Activated CD4-positive, alpha-beta memory T cell treated with anti-CD3 and anti-CD28 coated beads, Interleukin-2, amount 10 ng/mL, durations not matched to agents 7 days and 5 days (primary cell): ENCODE results near the gene AREL1. TPM values are rescaled to one million over a fixed set of nuclear protein-coding genes. Genes with fewer than 3 reads are reported as not detected.
"Not testable (repeated sequence)": the region's sequence is repeated elsewhere in the genome, so short reads cannot be mapped to it uniquely, and the experiment has no call there.

Experiments used
- CTCF ChIA-PET: fragments of 350-600 bp; sonication (Branson Sonifier 250); formaldehyde crosslinking; loops from one replicate; lab custom pipeline; 2021; ENCODE audit warnings: antibody characterized with exemption, inconsistent platforms; lab: Charles Lee
- POLR2A ChIA-PET: fragments of 350-600 bp; sonication (Branson Sonifier 250); formaldehyde crosslinking; loops from one replicate; lab custom pipeline; 2021; ENCODE audit warnings: antibody characterized with exemption; lab: Charles Lee
- DNase-seq: peaks from one replicate; pipeline ENCODE4 v3.0.0-alpha.2; 2020
- H3K27ac Mint-ChIP-seq: one replicate; pipeline ENCODE4 v1.8.0; 2021; ENCODE audit warnings: mild to moderate bottlenecking, mixed read lengths
- H3K27me3 Mint-ChIP-seq: one replicate; pipeline ENCODE4 v1.8.0; 2021; ENCODE audit warnings: mixed read lengths
- H3K36me3 Mint-ChIP-seq: one replicate; pipeline ENCODE4 v1.8.0; 2021; ENCODE audit warnings: low read depth, mixed read lengths
- H3K4me1 Mint-ChIP-seq: one replicate; pipeline ENCODE4 v1.8.0; 2021; ENCODE audit warnings: mixed read lengths
- H3K4me3 Mint-ChIP-seq: one replicate; pipeline ENCODE4 v1.8.0; 2021; ENCODE audit warnings: mild to moderate bottlenecking, mixed read lengths
- H3K9me3 Mint-ChIP-seq: one replicate; pipeline ENCODE4 v1.8.0; 2021; ENCODE audit warnings: mixed read lengths
- total RNA-seq, 2 experiments: library from RNA; stranded (reverse); gene quantifications; one replicate each; pipeline ENCODE4 v1.2.3, GENCODE V29; 2021

Gene AREL1
- total RNA-seq: 10 to 100 TPM; 42.4 to 43.1 TPM

DNA sequence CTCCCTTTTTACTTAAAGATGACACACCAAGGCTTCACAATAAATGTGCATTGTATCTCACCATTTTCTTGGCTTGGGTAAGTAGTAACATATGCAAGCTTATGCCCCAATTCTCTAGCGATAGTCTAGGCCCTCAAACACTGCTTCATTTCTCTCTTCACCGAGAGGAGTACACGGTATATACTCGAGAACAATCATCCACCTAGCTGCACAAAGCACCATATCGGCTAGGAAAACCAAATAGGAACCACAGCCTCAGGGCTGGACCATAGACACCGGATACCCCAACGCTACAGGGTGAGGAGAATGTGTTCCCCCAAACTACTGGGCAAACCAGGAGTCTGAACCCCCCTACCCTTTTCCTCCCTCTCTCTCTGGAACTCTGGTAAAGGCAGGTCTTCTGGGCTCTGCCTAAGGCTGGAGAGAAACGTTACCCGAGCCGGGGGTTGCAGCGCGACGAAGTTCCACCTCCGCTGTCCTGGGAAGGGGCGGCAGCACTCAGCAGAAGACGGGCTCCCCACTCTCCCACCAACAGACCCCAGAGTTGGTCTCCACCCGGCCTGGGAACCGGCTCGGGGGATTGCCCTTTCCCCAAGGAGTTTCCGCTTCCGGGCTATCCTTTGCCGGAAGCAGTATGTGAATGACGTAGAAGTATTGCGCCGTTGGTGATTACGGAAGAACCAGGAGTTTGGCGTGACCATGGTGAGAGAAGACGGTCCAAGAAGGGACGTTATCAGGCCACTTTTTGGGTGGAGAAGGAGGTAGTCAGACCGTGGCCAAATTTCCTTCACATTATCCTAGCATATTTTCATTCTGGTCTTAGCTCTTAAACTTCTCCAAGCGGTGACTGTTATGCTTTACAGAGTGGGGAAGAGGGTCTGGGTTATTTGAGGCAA, at the start of gene AREL1, which contains the start of gene FCF1:
Gene AREL1, minus strand, starts transcription at position 582 of the 896 bp plus-strand sequence. CDS start 27,465 bp downstream, outside the sequence.
Gene FCF1, plus strand, starts transcription at position 646 of the 896 bp plus-strand sequence. Its CDS starts 54 bp downstream, at position 700.
- Mint-ChIP-seq H3K4me3 (peak within 1 kb of the TSS; percentile 95), H3K4me1 (peaks cover 47% of the 10 kb centered on the region), H3K27me3 (no peaks in the 10 kb centered on the region), H3K27ac (peak within 1 kb of the TSS; percentile 85), H3K9me3 (no peaks in the 10 kb centered on the region), H3K36me3 (peaks cover 18% of the 10 kb centered on the region)
- CTCF ChIA-PET: interaction anchor here (0.5 to 1.3 kb wide), 4 partner anchors 92 to 581 kb away, joined by 3 to 6 read pairs (median 4); partner anchors contain the start of gene LTBP2
- POLR2A ChIA-PET: interaction anchor here (0.8 to 2.7 kb wide), 6 partner anchors 51 to 170 kb away, joined by 3 to 13 read pairs (median 4); partner anchors contain the start of genes LTBP2 and YLPM1
- peak; percentile 87 for DNase-seq

- CTCF ChIA-PET, H3K4me3 Mint-ChIP-seq, DNase-seq, H3K4me1 Mint-ChIP-seq, H3K27me3 Mint-ChIP-seq, H3K27ac Mint-ChIP-seq, H3K9me3 Mint-ChIP-seq, H3K36me3 Mint-ChIP-seq, POLR2A ChIA-PET: not testable (repeated sequence)
Measured at GRCh38 chr14:74758505-74758904, 45.6 kb upstream of the AREL1 start.

- Mint-ChIP-seq H3K27ac (no peak overlapping the region), H3K9me3 (peaks cover 13% of the 10 kb centered on the region), H3K4me3 (no peak overlapping the region), H3K36me3 (peaks cover 2% of the 10 kb centered on the region), H3K4me1 (no peaks in the 10 kb centered on the region), H3K27me3 (no peaks in the 10 kb centered on the region)
- POLR2A ChIA-PET: no interaction called here
- DNase-seq: no peak
- CTCF ChIA-PET: no interaction called here
Measured at GRCh38 chr14:74756326-74756725, 43.4 kb upstream of the AREL1 start.

- POLR2A ChIA-PET: interaction anchor here (3.8 kb wide), 1 partner anchor 9 kb away, joined by 14 read pairs; the partner anchor contains the start of gene YLPM1
- no peaks in the 10 kb centered on the region for H3K27me3 Mint-ChIP-seq
- no peak overlapping the region for H3K27ac Mint-ChIP-seq
- H3K9me3 Mint-ChIP-seq: peaks cover 13% of the 10 kb centered on the region
- H3K4me1 Mint-ChIP-seq: no peaks in the 10 kb centered on the region
- CTCF ChIA-PET: interaction anchor here (1.5 kb wide), 1 partner anchor 9 kb away, joined by 4 read pairs; the partner anchor contains the start of gene YLPM1
- no peak for DNase-seq
- no peak overlapping the region for H3K4me3 Mint-ChIP-seq
- peaks cover 2% of the 10 kb centered on the region for H3K36me3 Mint-ChIP-seq
Measured at GRCh38 chr14:74754899-74755298, 42.0 kb upstream of the AREL1 start.

DNA sequence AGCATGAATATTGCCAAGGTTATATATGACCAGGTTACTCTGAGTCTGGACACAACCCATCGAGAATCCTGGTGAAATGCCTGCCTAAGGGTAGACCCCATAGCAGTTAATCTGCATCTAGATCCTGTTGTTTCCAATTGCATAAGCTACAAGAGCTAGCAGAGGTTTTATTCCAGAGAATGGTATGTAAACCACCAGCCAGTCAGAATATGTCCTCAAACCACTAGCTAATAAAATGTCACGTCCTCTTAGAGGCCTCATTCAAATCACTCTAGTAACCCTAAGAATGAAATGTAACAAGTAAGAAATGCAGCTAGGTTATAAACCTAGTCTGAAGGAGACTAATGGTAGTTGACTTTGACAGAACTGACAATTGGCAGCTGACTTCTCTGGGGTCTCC, 41.3 kb upstream of the AREL1 start:
- Mint-ChIP-seq H3K4me3 (no peak overlapping the region), H3K9me3 (peaks cover 13% of the 10 kb centered on the region), H3K27me3 (no peaks in the 10 kb centered on the region), H3K4me1 (no peaks in the 10 kb centered on the region), H3K27ac (no peak overlapping the region), H3K36me3 (peaks cover 2% of the 10 kb centered on the region)
- ChIA-PET POLR2A (interaction anchor here (3.8 kb wide), 1 partner anchor 9 kb away, joined by 14 read pairs; the partner anchor contains the start of gene YLPM1), CTCF (interaction anchor here (0.5 to 1.5 kb wide), 2 partner anchors 9 to 75 kb away, joined by 3 to 4 read pairs; partner anchors contain the start of gene YLPM1)
- DNase-seq: no peak

GRCh38 chr14:74747237-74747636, 34.4 kb upstream of the AREL1 start:
- POLR2A ChIA-PET: no interaction called here

GRCh38 chr14:74739293-74740030, 26.6 kb upstream of the AREL1 start:
- ChIA-PET CTCF (no interaction called here), POLR2A (no interaction called here)
- Mint-ChIP-seq H3K36me3 (peaks cover 30% of the 10 kb centered on the region), H3K4me3 (no peak overlapping the region), H3K4me1 (no peaks in the 10 kb centered on the region), H3K27ac (no peak overlapping the region), H3K27me3 (no peaks in the 10 kb centered on the region), H3K9me3 (no peaks in the 10 kb centered on the region)
- DNase-seq: no peak

More at GRCh38 chr14:74747237-74747636, 34.4 kb upstream of the AREL1 start:
- CTCF ChIA-PET: no interaction called here
- H3K27ac Mint-ChIP-seq: no peak overlapping the region
- peaks cover 3% of the 10 kb centered on the region for H3K9me3 Mint-ChIP-seq
- no peaks in the 10 kb centered on the region for H3K27me3 Mint-ChIP-seq
- H3K4me3 Mint-ChIP-seq: no peak overlapping the region
- no peaks in the 10 kb centered on the region for H3K4me1 Mint-ChIP-seq
- no peak for DNase-seq
- H3K36me3 Mint-ChIP-seq: no peaks in the 10 kb centered on the region

GRCh38 chr14:74737753-74738325, 25.0 kb upstream of the AREL1 start:
- CTCF ChIA-PET: no interaction called here
- Mint-ChIP-seq H3K27me3 (no peaks in the 10 kb centered on the region), H3K9me3 (no peaks in the 10 kb centered on the region), H3K27ac (no peak overlapping the region), H3K36me3 (peaks cover 30% of the 10 kb centered on the region), H3K4me3 (no peak overlapping the region), H3K4me1 (no peaks in the 10 kb centered on the region)
- no peak for DNase-seq
- POLR2A ChIA-PET: no interaction called here

DNA sequence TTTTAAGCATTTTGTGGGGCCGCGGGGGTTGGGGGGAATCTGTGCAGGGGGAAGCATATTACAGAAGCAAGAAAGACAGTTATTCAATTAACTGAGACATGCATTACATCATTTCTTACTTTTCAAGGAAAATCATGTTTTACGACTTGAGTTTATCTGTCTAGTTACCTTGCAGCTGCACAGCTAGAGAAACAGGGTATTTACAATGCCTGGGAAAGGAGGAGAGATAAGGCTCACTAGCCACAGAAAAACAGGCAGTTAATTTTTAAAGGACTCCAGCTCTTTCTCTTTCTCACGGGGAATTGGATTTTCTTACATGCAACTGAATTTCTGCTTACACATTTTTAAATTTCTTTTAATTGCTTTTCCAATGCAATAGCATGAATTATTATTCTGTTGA, 22.2 kb upstream of the AREL1 start:
- no peaks in the 10 kb centered on the region for H3K9me3 Mint-ChIP-seq
- DNase-seq: no peak
- H3K36me3 Mint-ChIP-seq: peaks cover 39% of the 10 kb centered on the region
- H3K4me3 Mint-ChIP-seq: no peak overlapping the region
- H3K27me3 Mint-ChIP-seq: no peaks in the 10 kb centered on the region
- ChIA-PET CTCF (no interaction called here), POLR2A (interaction anchor here (2.2 kb wide), 1 partner anchor 28 kb away, joined by 8 read pairs; the partner anchor contains the start of gene YLPM1)
- H3K4me1 Mint-ChIP-seq: no peaks in the 10 kb centered on the region
- no peak overlapping the region for H3K27ac Mint-ChIP-seq

GRCh38 chr14:74733221-74733620, 20.3 kb upstream of the AREL1 start:
- no peak for DNase-seq
- POLR2A ChIA-PET: no interaction called here
- H3K9me3 Mint-ChIP-seq: no peaks in the 10 kb centered on the region
- H3K27ac Mint-ChIP-seq: no peak overlapping the region
- no peak overlapping the region for H3K4me3 Mint-ChIP-seq
- CTCF ChIA-PET: interaction anchor here (1.0 to 1.1 kb wide), 3 partner anchors 29 to 128 kb away, joined by 3 read pairs; no protein-coding TSS in a partner anchor
- H3K4me1 Mint-ChIP-seq: no peaks in the 10 kb centered on the region
- H3K27me3 Mint-ChIP-seq: no peaks in the 10 kb centered on the region
- peaks cover 35% of the 10 kb centered on the region for H3K36me3 Mint-ChIP-seq

- peaks cover 36% of the 10 kb centered on the region for H3K36me3 Mint-ChIP-seq
- no peak overlapping the region for H3K4me3 Mint-ChIP-seq
- no peak overlapping the region for H3K27ac Mint-ChIP-seq
- ChIA-PET POLR2A (no interaction called here), CTCF (interaction anchor here (1.1 kb wide), 1 partner anchor 128 kb away, joined by 3 read pairs; no protein-coding TSS in a partner anchor)
- H3K27me3 Mint-ChIP-seq: no peaks in the 10 kb centered on the region
- H3K9me3 Mint-ChIP-seq: no peaks in the 10 kb centered on the region
- DNase-seq: no peak
- H3K4me1 Mint-ChIP-seq: no peaks in the 10 kb centered on the region
Measured at GRCh38 chr14:74732387-74732786, 19.5 kb upstream of the AREL1 start.

- Mint-ChIP-seq H3K27me3 (no peaks in the 10 kb centered on the region), H3K27ac (no peak overlapping the region), H3K4me3 (no peak overlapping the region), H3K9me3 (no peaks in the 10 kb centered on the region), H3K4me1 (no peaks in the 10 kb centered on the region), H3K36me3 (peaks cover 34% of the 10 kb centered on the region)
- ChIA-PET CTCF (no interaction called here), POLR2A (no interaction called here)
- no peak for DNase-seq
Measured at GRCh38 chr14:74723134-74723533, 10.3 kb upstream of the AREL1 start.
